Measurements from ENCODE around the gene C11orf86. TPM values are rescaled to one million over a fixed set of nuclear protein-coding genes. Genes with fewer than 3 reads are reported as not detected.
"Not testable (repeated sequence)": the region's sequence is repeated elsewhere in the genome, so short reads cannot be mapped to it uniquely, and the experiment has no call there.

Gene C11orf86
- total and polyA plus RNA-seq, 2 experiments from 2014 or later, result not detected

DNA sequence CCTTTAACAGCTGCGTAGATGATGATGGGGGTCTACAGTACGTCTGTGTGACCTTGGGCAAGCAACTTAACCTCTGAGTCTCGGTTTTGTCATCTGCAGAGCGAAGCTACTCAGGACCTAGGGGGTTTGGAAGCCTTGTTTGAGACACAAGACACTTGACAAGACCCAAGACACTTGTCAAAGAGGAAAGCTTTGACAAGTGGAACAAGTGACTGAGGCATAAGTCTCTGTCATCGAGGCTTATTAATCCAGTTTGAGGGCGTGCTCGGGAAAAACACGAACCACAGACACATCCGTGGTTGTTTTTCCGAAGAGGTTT lies 16.2 kb upstream of the C11orf86 start:
- TF ChIP-seq, protein P1, sequence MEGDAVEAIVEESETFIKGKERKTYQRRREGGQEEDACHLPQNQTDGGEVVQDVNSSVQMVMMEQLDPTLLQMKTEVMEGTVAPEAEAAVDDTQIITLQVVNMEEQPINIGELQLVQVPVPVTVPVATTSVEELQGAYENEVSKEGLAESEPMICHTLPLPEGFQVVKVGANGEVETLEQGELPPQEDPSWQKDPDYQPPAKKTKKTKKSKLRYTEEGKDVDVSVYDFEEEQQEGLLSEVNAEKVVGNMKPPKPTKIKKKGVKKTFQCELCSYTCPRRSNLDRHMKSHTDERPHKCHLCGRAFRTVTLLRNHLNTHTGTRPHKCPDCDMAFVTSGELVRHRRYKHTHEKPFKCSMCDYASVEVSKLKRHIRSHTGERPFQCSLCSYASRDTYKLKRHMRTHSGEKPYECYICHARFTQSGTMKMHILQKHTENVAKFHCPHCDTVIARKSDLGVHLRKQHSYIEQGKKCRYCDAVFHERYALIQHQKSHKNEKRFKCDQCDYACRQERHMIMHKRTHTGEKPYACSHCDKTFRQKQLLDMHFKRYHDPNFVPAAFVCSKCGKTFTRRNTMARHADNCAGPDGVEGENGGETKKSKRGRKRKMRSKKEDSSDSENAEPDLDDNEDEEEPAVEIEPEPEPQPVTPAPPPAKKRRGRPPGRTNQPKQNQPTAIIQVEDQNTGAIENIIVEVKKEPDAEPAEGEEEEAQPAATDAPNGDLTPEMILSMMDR (IDR thresholded peaks at IDR 0.05; ENCODE audit: low read depth, low read length), result no peak
- no peak for DNase-seq (ENCODE audit: low read depth in 1 of 2, low spot score in 1 of 2)
- H3K36me3 ChIP-seq, result no peaks in the 10 kb centered on the region
- H3K4me3 ChIP-seq, result peak overlapping the region; percentile 23
- H3K27ac ChIP-seq, result peak overlapping the region; percentile 82
- no peaks in the 10 kb centered on the region for H3K27me3 ChIP-seq
- no peaks in the 10 kb centered on the region for H3K9me3 ChIP-seq (ENCODE audit: low read depth)
- peaks cover 7% of the 10 kb centered on the region for H3K4me1 ChIP-seq (ENCODE audit: low read depth)

DNA sequence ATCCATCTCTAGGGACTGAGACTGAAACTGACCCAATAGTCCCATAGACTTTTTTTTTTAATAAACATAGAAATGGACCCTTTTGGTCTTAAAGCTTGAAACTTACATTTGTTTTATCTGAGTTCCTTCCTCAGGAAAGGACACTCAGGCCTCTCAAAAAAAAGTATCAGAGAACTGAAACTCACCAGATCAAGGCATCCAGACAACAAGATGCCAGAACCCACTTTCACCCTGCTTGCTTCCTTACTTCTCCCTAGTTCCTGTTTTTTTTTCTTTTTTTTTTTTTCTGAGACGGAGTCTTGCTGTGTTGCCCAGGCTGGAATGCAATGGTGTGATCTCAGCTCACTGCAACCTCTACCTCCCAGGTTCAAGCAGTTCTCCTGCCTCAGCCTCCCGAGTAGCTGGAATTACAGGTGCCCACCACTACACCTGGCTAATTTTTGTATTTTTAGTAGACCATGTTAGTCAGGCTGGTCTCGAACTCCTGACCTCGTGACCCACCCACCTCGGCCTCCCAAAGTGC lies 13.4 kb upstream of the C11orf86 start:
- H3K27me3 ChIP-seq, result not testable (repeated sequence)

DNA sequence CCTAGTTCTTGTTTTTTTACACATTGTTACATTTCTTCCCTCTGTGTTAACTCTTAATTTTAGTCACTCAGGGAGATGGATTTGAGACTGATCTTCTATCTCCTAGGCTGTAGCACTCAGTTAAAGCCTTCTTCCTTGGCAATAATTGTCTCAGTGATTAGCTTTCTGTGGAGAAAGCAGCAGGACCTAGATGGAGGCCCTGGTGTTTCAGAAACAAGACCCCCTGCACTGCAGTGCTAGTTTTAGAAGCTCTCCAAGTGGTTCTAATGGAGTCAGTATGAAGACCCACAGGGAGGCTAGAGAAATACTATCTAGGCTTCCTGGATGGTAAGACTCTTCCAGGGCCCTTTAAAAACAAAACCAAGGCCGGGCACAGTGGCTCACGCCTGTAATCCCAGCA lies 12.9 kb upstream of the C11orf86 start:
- TF ChIP-seq, protein P1 (IDR thresholded peaks at IDR 0.05; ENCODE audit: low read depth, low read length), result no peak
- Histone ChIP-seq H3K4me1 (ENCODE audit: low read depth) (peaks cover 7% of the 10 kb centered on the region), H3K36me3 (no peaks in the 10 kb centered on the region), H3K27me3 (no peaks in the 10 kb centered on the region), H3K9me3 (ENCODE audit: low read depth) (no peaks in the 10 kb centered on the region), H3K27ac (no peak overlapping the region), H3K4me3 (no peak overlapping the region)
- no peak for DNase-seq (ENCODE audit: low read depth in 1 of 2, low spot score in 1 of 2)

More for the DNA sequence above, 13.4 kb upstream of the C11orf86 start:
- not testable (repeated sequence) for H3K4me3 ChIP-seq; H3K27ac ChIP-seq; H3K36me3 ChIP-seq; H3K9me3 ChIP-seq (ENCODE audit: low read depth); H3K4me1 ChIP-seq (ENCODE audit: low read depth); DNase-seq (ENCODE audit: low read depth in 1 of 2, low spot score in 1 of 2)

DNA sequence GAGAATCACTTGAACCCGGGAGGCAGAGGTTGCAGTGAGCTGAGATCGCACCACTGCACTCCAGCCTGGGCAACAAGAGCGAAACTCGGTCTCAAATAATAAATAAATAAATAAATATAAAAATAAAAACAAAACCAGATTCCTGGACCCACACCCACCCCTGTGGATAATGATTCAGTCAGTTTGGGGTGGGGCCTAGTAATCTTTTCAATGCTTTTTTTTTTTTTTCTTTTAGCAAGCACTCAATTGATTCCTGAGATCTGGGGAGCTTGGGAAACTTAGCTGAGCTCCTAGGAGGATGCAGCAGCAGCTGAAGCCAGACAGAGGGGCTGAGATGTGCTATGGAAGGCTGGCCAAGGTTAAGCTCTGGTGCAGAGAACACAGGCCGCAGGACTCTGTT lies 12.3 kb upstream of the C11orf86 start:
- DNase-seq (ENCODE audit: low read depth in 1 of 2, low spot score in 1 of 2), result no peak
- no peaks in the 10 kb centered on the region for H3K9me3 ChIP-seq (ENCODE audit: low read depth)
- TF ChIP-seq, protein P1 (IDR thresholded peaks at IDR 0.05; ENCODE audit: low read depth, low read length), result no peak
- H3K36me3 ChIP-seq, result no peaks in the 10 kb centered on the region
- no peaks in the 10 kb centered on the region for H3K27me3 ChIP-seq
- H3K4me1 ChIP-seq (ENCODE audit: low read depth), result peaks cover 7% of the 10 kb centered on the region
- no peak overlapping the region for H3K4me3 ChIP-seq
- H3K27ac ChIP-seq, result no peak overlapping the region

DNA sequence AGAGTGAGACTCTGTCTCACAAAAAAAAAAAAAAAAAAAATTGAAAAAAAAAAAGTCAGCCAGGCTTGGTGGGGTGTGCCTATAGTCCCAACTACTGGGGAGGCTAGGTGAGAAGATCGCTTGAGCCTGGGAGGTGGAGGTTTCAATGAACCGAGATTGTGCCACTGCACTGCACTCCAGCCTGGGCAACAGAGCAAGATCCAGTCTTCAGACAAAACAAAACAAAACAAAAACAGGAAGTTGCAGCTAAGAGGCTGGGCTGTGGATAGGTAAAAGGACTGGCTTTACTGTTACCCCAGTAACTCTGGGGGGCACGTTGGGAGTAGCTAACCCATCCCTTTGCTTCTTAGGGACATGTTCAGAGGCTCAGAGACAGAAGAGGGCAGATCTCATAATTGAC lies 10.6 kb upstream of the C11orf86 start:
- H3K9me3 ChIP-seq (ENCODE audit: low read depth), result no peaks in the 10 kb centered on the region
- TF ChIP-seq, protein P1 (IDR thresholded peaks at IDR 0.05; ENCODE audit: low read depth, low read length), result no peak
- no peak for DNase-seq (ENCODE audit: low read depth in 1 of 2, low spot score in 1 of 2)
- no peak overlapping the region for H3K27ac ChIP-seq
- no peak overlapping the region for H3K4me3 ChIP-seq
- no peaks in the 10 kb centered on the region for H3K27me3 ChIP-seq
- no peaks in the 10 kb centered on the region for H3K36me3 ChIP-seq
- H3K4me1 ChIP-seq (ENCODE audit: low read depth), result no peaks in the 10 kb centered on the region

DNA sequence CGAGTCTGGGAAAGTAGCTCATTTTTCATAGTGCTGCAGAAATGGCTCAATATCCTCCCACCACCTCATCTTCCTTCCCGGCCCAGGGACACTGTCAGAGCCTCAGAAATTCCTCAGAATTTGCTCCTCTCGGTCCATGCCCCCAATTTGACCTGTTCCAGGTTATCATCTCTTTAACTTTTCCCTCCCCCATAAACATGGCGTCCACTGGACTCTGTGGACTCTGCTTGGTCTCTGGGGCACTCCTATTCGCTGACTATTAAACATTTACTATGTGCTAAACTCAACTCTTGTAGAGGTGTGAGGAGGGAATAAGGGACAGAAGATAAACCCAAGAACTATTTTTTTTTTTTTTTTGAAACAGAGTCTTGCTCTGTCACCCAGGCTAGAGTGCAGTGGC lies 8.8 kb upstream of the C11orf86 start:
- no peaks in the 10 kb centered on the region for H3K4me1 ChIP-seq (ENCODE audit: low read depth)
- no peak overlapping the region for H3K4me3 ChIP-seq
- no peak for DNase-seq (ENCODE audit: low read depth in 1 of 2, low spot score in 1 of 2)
- H3K36me3 ChIP-seq, result no peaks in the 10 kb centered on the region
- TF ChIP-seq, protein P1 (IDR thresholded peaks at IDR 0.05; ENCODE audit: low read depth, low read length), result no peak
- no peak overlapping the region for H3K27ac ChIP-seq
- no peaks in the 10 kb centered on the region for H3K27me3 ChIP-seq
- no peaks in the 10 kb centered on the region for H3K9me3 ChIP-seq (ENCODE audit: low read depth)

All from cardiac muscle cell (in vitro differentiated cells and primary cell).